ENCODE results near the gene ADGRA1.
"Not testable (repeated sequence)": the region's sequence is repeated elsewhere in the genome, so short reads cannot be mapped to it uniquely, and the experiment has no call there.

Gene ADGRA1

DNA sequence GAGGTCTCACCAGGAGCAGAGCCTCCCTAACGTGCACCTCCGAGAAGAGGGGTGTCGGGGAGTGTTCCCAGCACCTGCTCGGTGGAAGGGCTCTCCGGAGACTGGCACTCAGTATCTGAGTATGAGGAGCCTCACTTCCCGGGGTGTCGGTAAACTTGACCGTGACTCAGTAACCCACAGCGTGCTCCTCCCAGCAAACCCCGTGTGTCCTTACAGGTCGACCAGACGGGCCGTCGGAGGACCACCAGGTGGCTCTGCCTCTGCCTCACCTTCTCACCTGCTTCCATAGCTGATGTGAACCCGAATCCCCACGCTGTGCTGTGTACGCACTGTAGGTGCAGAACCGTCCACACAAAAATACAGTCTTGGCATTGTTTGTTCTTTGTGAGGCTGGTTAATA is 43.3 kb downstream of the ADGRA1 start:
- DNase-seq, result no peak

DNA sequence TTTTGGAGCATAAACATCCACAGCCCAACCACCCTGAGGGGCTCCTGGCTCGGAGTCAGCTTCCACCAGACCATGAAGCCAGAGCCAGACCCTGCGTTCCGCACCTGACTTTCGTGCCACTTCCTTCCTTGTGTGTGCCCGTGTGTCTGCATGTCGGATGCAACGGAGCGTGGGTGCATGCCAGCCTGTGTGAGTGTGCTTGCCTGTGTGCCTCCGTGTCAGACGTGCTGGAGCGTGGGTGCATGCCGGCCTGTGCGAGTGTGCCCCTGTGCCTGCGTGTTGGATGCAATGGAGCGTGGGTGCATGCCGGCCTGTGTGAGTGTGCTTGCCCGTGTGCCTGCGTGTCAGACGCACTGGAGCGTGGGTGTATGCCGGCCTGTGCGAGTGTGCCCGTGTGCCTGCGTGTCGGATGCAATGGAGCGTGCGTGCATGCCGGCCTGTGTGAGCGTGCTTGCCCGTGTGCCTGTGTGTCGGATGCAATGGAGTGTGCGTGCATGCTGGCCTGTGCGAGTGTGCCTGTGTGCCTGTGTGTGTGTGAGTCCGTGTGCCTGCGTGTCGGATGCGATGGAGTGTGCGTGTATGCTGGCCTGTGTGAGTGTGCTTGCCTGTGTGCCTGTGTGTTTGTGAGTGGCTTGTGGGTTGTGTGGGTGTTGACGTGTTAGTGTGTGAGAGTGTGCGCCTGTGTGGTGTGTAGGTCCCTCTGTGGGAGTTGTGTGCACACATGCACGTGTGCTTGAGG is 44.2 kb downstream of the ADGRA1 start:
- no peak for DNase-seq

DNA sequence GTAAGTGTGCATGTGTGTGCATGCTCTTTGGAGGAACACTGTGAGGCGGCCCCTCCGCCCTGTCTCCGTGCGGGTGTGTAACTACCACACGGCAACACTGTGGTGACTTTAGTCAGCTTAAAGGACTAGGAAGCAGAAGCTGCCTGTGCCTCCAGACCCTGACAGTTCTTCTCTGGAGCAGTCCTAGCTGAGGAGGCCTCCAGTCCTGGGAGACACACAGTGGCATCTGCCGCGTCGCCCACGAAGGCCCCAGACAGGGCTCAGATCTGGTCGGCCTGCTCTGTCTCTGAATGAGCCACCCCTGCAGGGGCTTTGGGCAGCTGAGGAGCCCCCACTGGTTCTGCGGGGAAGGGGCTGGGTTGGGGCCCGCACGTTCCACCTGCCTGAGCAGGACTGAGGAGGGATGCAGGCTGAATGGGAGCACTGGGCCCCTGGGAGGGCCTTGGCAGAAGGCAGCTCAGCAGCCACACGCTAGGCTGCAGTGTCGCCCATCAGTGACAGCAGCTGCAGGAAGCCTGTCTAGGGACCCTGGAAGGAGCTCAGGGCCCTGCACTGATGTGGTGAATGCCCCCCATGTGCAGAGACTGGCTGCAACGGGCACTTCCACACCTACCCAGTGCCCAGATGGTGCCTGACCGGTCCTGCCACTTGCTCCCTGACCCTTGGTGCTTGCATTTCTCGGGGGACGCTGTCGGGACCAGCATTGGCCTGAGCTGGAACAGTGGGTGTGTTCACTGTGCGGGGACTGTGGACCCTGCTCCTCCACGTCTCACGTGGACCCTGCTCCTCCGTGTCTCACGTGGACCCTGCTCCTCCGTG is 45.0 kb downstream of the ADGRA1 start:
- no peak for DNase-seq

DNA sequence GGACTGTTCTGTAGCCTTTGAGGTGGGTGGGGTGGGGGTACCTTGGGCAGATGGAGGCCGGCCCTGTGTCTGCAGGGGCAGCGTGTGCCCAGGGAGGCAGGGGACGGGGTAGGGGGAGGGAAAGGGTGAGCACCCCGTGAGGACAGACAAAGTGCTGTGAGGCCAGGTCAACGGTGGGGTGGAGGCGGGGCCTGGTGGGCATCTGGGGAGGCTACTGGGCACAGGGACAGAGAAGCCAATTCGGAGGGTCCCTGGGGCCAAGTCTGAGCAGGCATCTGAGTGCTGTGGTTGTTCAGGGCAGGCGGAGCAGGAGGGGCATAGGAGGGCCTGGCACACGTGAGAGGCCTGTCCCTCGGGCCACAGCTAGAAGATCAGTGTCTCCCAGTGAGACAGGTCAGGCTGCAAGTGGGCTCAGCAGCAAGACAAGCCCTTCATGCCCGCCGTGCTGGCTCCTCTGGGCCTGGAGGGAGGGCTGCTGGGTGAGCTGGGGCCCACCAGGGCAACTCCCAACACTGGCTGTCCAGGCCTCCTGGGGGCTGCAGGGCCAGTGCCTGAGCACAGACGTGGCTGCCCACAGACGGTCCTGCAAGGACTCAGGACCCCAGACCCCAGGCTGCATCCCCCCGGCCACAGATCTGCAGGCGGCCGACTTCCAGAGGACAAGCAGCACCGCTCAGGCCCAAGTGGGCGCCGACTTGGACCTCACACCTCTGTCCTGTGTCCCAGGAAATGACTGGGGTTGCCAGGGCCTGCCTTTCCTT is 45.9 kb downstream of the ADGRA1 start:
- DNase-seq, result no peak

DNA sequence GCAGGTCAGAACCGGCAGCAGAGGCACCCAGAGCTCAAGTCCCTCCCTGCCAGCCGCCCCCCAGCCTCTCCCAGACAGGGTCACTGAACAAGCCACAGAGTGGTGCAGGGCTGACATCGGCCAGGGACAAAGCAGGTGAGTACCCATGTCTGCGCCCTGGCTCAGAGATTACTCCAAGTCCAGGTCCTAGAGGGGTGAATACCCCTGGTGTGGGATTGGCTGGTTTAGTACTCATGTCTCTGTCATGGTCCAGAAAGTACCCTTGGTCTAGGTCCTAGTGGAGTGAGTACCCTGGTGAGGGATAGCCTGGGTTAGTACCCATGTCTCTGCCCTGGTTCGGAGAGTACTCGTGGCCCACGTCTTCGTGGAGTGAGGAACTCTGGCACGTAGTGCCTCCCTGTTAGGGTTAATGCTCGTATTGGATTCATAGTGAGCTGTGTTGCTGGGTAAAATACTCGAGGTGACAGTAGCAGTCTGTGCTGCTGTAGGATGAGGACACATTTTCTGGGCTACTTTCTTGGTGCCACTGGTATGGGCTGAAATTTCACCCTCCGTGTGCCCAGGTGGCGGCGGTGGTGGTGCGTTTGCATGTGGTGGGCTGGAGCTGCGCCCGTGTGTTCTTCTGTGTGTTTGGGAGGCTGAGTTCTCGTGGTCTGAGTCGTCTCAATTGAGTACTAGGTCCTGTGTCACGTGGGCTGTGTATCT is 46.8 kb downstream of the ADGRA1 start:
- no peak for DNase-seq

DNA sequence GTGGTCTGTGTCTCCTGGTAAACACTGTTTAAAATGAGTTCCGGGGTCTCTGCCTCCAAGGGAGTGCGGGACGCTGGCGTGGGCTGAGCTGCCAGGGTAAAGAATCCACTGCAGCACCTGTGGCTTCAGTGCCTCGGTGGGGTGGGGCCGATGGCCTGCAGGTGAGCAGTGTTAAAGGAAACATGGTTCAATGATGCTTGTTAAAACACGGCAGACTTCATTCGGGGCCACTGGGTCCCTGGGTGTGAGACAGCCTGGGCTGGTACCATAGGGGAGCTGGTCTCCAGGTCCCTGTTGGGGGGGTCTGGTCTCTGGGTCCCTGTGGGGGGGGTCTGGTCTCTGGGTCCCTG is 47.4 kb downstream of the ADGRA1 start:
- no peak for DNase-seq

DNA sequence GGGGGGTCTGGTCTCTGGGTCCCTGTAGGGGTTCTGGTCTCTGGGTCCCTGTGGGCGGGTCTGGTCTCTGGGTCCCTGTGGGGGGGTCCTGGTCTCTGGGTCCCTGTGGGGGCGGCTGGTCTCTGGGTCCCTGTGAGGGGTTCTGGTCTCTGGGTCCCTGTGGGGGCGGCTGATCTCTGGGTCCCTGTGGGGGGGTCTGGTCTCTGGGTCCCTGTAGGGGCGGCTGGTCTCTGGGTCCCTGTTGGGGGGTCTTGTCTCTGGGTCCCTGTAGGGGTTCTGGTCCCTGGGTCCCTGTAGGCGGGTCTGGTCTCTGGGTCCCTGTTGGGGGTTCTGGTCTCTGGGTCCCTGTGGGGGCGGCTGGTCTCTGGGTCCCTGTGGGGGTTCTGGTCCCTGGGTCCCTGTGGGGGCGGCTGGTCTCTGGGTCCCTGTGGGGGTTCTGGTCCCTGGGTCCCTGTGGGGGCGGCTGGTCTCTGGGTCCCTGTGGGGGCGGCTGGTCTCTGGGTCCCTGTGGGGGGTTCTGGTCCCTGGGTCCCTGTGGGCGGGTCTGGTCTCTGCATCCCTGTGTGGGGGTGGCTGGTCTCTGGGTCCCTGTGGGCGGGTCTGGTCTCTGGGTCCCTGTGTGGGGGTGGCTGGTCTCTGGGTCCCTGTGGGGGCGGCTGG is 49.9 kb downstream of the ADGRA1 start:
- DNase-seq, result not testable (repeated sequence)

DNA sequence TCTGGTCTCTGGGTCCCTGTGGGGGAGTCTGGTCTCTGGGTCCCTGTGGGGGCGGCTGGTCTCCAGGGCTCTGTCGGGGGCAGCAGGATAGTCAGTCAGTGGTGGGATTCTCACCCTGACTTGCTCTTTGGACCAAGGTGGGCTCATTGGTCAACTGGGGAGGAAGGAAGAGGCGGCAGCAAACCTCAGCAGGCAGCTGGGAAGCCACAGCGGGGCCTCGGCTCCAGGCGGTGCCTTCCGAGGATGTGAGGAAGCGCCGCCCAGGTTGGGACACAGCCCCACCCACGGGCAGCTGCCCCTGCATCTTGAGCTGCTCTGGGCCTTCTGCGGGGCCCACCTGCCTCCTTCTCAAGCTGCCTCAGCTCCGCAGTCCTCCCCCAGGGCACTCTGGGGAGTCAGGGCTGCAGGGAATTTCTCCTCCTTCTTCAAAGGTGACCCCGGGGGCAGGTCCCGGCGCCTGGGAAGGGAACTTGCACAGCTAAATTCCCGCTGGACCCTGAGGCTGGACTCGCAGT is 51.9 kb downstream of the ADGRA1 start:
- no peak for DNase-seq

DNA sequence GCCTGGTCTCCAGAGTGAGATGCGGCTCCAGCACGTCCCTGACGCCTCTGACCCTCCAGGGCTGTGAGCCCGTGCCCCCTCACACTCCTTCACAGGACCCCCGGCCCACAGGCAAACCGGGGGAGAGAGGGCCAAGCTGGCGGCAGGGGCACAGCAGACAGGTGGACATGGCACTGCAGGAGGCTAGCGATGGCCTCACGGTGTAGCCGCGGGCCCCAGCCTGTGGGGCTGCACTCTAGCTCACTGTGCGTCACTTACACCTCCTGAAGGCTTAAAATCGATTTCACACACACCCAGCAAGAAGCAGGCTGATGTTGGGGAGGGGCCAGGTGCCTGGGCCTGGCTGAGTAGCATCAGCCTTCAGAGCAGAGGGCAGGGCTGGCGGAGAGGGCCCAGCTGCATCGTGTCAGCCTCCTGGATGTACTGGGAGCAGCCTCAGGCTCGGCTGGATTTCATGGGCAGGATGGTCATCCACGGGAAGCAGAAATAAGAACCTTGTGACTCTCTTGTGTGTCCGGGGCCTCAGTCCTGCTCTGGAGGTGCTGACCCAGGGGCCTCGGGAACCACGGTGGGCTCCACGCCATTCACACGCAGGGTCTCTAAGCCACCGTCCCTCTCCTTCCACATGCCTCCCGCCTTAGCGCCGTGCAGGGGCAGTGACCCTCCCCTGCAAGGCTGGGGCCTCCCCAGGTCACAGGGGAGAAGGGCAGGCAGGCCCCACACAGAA is 52.9 kb downstream of the ADGRA1 start:
- DNase-seq, result no peak

DNA sequence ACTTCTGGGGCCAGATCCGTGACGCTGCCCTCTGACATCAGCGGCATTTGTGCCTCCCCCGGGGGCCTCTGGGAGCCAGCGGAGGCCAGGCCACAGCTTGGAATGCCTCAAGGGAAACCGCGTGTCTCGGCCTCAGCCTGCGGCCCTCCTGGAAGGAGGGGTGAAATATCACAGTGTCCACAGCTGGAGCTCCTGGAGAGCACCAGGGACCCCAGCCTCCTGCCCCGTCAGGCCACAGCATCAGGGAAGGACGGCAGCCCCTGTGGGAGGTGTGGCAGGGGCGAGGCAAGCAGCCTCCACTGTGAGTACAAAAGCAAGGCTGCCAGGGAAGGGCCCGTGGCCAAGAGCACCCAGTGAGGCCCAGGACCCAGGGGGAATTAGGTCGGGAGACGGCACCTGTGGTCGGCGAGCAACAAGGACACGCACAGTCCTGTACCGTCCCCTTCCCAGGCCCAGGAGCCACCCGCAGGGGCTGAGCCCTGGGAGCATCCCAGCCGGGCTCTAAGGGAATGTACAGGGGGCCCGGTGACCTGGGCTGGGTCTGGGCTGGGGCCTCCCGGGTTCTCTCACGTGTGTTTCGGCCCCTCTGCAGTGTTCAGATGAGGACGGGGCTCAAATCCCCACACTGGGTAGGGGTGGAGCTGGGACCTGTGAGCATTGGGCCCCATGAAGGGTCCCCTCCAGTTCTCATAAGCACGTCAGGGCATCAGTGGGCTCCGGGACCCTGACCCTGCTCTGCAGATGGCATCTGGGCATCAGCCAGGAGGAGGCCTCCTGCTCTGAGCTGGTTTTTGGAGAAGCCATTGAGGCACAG is 53.6 kb downstream of the ADGRA1 start:
- DNase-seq, result no peak

DNA sequence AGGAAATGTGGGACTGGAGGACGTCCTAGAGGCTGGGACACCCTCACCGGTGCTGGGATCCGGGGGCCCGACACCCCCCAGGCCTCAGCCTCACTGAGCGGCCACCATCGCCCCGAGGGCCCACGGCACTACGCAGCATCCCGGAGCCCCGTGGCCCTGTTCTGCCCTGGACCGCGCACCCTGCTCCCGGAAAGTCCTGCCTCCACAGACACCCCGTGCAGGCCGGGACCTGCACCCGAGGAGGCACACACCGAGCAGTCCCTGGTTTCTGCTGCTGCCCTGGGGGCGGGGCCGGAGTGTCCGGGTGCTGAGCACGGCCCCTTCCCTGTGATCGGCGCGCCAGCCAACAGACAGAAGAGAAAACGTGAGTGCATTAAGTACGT is 54.2 kb downstream of the ADGRA1 start:
- DNase-seq, result no peak

DNA sequence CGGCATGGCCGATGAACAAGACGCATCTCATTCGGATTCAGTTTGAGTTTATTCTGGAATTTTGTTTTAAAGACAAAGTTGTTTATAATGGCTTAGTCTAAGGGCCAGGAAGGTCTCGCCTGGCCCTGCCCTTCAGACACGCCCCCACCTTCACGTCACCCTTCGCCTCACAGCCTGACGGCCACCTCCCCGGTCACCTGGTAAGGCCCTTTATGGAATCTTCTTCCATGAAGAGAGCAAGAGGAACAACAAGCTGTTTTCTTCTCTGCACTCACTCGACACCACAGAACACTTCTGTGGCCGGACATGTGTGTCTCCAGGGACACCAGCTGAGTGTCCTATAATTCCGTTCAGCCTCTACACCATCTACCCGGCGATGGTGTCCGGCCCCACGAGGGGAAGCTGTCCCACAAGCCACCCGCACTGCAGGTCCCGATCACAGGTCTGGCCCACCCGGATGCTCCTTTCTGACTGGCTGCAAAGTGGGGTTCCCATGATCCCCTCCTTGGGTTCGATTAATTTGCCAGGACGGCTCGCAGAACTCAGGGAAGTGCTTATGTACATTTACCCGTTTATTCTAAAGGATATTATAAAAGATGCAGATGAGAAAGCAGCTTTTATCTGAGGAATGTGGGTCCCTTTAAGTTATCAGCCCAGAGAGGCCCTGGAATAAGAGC is 54.9 kb downstream of the ADGRA1 start:
- DNase-seq, result no peak

DNA sequence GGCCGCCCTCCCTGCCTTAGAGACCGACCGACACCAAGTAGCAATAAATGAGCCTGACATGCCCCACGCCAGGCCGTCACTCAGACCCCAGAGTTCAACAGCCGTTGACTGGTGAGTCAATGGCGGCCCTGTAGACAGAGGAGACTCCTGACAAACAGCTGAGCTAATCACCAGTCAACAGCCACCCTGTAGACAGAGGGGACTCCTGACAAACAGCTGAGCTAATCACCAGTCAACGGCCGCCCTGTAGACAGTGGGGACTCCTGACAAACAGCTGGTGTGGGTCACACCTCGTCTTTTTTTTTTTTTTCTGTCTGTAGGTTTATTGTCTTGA is 55.4 kb downstream of the ADGRA1 start:
- DNase-seq, result no peak

DNA sequence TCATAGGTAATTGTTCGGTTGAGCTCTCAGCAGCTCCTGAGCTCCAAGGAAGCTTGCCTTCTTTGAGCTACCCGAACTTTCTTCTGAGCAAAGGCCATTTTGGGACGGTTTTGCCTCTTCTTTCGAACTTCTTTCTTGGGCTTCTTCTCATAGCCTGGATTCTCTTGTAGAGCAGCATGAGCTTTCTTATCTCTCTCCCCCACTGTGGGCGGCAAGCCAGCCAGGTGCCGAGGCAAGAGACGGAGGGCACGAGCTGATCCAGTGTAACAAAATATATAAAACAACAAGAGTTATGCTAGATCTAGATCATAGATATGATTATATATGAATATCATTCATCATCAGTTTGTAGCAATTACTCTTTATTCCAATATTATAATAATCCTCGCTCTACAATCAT is 55.8 kb downstream of the ADGRA1 start:
- no peak for DNase-seq

DNA sequence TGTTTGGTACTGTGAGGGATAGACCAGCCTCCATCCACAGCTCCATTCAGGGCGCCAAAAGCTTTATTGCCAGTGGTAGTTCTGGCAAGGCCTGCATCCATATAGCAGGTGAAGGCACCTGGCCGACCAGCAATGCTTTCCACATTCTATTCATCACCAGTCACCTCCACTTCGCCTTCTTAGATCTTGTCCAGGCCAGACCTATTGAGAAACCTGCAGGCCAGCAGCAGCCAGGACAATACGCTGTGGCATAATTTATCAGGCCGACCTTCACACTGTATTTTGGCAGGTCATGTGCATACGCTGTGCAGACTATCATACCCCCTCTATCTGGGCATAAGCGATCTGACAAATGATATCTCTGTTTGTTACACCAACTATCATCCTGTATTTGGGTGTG is 57.0 kb downstream of the ADGRA1 start:
- DNase-seq, result no peak

DNA sequence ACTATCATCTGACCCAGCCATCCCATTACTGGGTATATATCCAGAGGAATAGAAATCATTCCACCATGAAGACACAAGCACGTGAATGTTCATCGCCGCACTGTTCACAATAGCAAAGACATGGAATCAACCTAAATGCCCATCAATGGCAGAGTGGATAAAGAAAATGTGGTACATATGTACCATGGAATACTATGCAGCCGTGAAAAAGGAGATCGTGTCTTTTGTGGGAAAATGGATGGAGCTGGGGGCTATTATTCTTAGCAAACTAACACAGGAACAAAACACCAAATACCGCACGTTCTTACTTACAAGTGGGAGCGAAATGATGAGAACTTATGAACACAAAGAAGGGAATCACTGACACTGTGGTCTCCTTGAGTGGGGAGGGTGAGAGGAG is 62.5 kb downstream of the ADGRA1 start:
- no peak for DNase-seq

DNA sequence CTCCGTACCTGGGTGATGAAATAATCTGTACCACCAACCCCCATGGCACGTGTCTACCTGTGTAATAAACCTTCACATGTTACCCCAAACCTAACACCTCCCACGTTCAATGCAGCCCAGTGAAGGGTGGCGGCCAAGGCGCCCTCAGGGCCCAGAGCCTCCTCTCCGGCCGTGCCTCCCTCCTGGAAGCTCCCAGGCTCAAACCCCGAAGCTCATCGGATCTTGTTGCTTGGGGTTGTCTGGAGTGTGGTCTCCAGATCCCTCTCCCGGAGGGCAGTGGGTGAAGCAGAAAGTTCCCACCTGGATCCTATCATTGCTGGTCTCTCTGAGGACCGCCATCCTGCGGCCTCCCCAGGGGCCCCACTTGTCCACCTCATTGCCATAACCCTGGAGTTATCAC is 62.9 kb downstream of the ADGRA1 start:
- DNase-seq, result no peak

DNA sequence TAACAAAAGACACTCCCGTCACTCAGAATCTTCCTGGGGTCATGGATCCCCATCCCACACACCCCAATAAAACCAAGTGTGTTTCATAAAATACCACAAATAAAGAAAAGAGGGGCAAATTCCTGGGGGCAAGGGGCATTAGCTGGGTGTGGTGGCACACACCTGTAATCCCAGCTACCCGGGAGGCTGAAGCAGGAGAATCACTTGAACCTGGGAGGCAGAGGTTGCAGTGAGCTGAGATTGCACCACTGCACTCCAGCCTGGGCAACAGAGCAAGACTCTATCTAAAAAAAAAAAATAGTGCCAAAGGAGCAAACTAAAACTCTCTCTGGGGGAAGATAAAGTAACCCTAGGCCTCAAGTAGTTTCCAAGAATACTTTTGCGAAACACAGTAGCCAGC is 63.3 kb downstream of the ADGRA1 start:
- not testable (repeated sequence) for DNase-seq

DNA sequence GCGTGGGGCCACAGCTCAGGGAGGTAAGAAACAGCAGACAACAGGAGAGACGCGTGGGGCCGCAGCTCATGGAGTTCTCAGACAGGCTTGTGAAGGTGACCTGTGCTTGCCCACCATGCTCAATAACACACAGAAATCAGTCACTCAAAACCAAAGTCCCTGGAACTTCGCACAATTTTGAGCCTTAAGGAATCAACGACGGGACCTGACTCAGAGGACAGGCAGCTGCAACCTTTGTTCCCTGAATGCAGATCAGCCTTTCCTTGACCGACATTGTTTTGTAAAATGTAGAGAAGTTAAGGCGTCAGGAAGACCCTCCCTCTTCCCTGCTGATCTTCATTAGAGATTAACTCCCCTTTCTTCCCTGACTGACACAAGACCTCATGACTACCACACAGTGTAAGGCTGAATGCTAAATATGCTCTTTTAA is 63.8 kb downstream of the ADGRA1 start:
- no peak for DNase-seq

DNA sequence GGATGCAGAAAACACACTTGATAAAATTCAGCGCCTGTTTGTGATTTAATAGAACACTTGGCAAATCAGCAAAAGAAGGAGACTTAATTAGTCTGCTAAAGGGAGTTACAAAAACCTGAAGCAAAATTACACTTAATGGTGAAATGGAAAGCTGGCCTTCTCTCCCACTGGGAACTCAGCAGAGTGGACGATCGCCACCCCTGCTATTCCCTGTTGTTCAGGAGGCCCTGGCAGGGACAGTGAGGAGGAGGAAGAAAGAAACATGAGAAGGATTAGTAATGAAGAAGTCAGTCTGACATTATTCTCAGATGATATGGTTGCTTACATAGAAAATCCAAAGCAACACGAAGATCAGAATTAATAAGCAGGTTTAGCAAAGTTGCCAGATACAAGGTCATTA is 66.7 kb downstream of the ADGRA1 start:
- DNase-seq, result no peak

Measured in NCI-H748 treated with DMSO at 0.1 percent for 48 hours (cell line).